Psoas muscle (tissue), 8 donors: ENCODE measurements around the gene HDAC8. TPM values are rescaled to one million over a fixed set of nuclear protein-coding genes. Genes with fewer than 3 reads are reported as not detected.

Source experiments
- ATAC-seq, 4 donors: fragments of 200-7000 bp; cut with Tn5 transposase; one replicate each; pipeline ENCODE4 v1.9.1; 2020; ENCODE audit warnings: moderate library complexity in 3 of 4, mild to moderate bottlenecking in 2 of 4
- DNase-seq, 2 donors: peaks; one replicate each; pipeline ENCODE4 v3.0.0-alpha.2; 2020
- H3K27ac ChIP-seq: fragments of 200-600 bp; one replicate; pipeline ENCODE4 v1.8.0; 2022
- H3K27me3 ChIP-seq, 3 donors: fragments of 200-600 bp in 1 of 3; one replicate each; pipeline versions ENCODE4 v1.6.1 to v1.8.0; 2013 to 2022; ENCODE audit warnings: low read length in 2 of 3, mild to moderate bottlenecking in 2 of 3, moderate library complexity in 1 of 3; ENCODE audit not compliant: insufficient read depth in 3 of 3
- H3K36me3 ChIP-seq, 2 donors: fragments of 200-600 bp in 1 of 2; one replicate each; pipeline versions ENCODE4 v1.6.1 to v1.8.0; 2013 to 2022; ENCODE audit warnings: low read depth in 1 of 2, mild to moderate bottlenecking in 1 of 2, moderate library complexity in 1 of 2; ENCODE audit not compliant: insufficient read depth in 1 of 2
- H3K4me1 ChIP-seq: fragments of 200-600 bp; one replicate; pipeline ENCODE4 v1.8.0; 2022
- H3K4me3 ChIP-seq: fragments of 200-600 bp; one replicate; pipeline ENCODE4 v1.8.0; 2022; ENCODE audit warnings: mild to moderate bottlenecking
- H3K9me3 ChIP-seq: fragments of 200-600 bp; one replicate; pipeline ENCODE4 v1.8.0; 2022
- WGBS, 3 donors: extraction: QIAGEN DNeasy Blood & Tissue Kit; methylation state at CpG; one replicate each; pipeline versions ENCODE4 v1.1.6 to v1.1.7; 2013; 5-methylcytosine and 5-hydroxymethylcytosine counted together
- intact Hi-C, 2 donors: fragments of 100-400 bp; cut with DNase I; formaldehyde crosslinking; loops; one replicate each; pipeline versions ENCODE4 v1.11.0 to v1.14.2; 2022
- polyA plus RNA-seq, 3 donors: library from polyadenylated mRNA; stranded (reverse); fragments of 200-250 nt; gene quantifications; one replicate each; pipeline ENCODE4 v1.2.3, GENCODE V29; 2013
- total RNA-seq, 4 donors: library from RNA; stranded (reverse); fragmentation: NEBNext Ultra II Directional in 2 of 4; extraction: Animal tissue kit (Norgen Biotek cat#: 25700) in 2 of 4; gene quantifications; one replicate each; pipeline versions ENCODE4 v1.2.1 to v1.2.4, GENCODE V29; 2021 to 2023
- TF ChIP-seq, protein P1 (sequence below): fragments of 200-600 bp; IDR thresholded peaks from one replicate; pipeline ENCODE4 v1.8.0; 2022; ENCODE audit warnings: antibody characterized with exemption
- donor health status: healthy with polysubstance abuse.
- donor health status: DM: no; HTN: no; CAD: no; lungs with moderate emphysema.
- donor health status: Bipolar disorder and iron deficiency.
- donor health status: healthy.
- donor health status: DM: yes; HTN: yes; CAD: no.
- donor health status: DM: no; HTN: no; CAD: no.
- donor health status: DM: no; HTN: no; CAD: no.
- donor health status: DM: yes; HTN: yes; CAD: no.

Gene HDAC8
- total and polyA plus RNA-seq, 7 donors: 5.8 to 17.5 (median 10.8) TPM

DNA sequence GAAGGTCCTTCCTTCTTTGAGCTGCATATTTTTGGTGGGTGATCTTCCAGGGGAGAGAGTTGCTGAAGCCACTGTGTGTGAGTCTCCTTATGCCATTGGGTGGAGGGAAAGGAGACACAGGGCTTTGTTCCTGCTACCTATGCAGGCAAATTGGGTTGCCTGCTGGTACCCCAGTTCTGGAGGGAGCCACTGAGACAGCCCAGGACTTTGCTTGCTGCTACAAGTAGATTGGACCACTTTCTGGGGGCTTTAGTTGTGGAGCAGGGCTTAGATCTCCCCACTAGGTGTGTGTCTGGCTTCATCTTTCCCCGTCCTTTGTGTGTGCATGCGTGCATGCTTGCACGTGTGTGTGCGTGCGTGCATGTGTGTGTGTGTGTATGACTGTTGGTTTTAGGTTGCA lies 276.9 kb downstream of the HDAC8 start:
- H3K4me3 ChIP-seq: no peak overlapping the region
- no peak for ATAC-seq
- H3K36me3 ChIP-seq: no peaks in the 10 kb centered on the region
- intact Hi-C loops: no loop called here
- TF ChIP-seq, protein P1, sequence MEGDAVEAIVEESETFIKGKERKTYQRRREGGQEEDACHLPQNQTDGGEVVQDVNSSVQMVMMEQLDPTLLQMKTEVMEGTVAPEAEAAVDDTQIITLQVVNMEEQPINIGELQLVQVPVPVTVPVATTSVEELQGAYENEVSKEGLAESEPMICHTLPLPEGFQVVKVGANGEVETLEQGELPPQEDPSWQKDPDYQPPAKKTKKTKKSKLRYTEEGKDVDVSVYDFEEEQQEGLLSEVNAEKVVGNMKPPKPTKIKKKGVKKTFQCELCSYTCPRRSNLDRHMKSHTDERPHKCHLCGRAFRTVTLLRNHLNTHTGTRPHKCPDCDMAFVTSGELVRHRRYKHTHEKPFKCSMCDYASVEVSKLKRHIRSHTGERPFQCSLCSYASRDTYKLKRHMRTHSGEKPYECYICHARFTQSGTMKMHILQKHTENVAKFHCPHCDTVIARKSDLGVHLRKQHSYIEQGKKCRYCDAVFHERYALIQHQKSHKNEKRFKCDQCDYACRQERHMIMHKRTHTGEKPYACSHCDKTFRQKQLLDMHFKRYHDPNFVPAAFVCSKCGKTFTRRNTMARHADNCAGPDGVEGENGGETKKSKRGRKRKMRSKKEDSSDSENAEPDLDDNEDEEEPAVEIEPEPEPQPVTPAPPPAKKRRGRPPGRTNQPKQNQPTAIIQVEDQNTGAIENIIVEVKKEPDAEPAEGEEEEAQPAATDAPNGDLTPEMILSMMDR: no peak
- no peaks in the 10 kb centered on the region for H3K9me3 ChIP-seq
- H3K4me1 ChIP-seq: no peaks in the 10 kb centered on the region
- H3K27me3 ChIP-seq: peaks cover 0 to 45% (median 0%) of the 10 kb centered on the region in 3 donors
- DNase-seq: no peak
- 74 to 85% (median 81%) methylated on average over 5 of the region's 5 CpGs for WGBS, 3 donors
- no peak overlapping the region for H3K27ac ChIP-seq

DNA sequence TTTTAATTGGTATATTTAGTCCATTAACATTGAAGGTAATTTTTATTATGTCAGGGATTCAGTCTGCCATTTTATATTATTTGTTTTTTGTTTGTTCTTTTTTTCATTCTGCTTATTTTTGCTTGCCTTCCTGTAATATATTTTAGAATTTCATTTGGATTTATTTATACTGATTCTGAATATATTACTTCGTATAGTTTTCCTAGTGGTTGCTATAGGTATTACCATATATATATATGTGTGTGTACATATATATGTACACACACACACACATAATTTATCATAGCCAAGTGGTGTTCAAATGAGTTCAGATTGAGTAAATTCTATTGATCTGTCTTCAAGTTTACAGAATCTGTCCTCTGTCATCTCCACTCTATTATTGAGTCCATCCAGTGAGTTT lies 278.1 kb downstream of the HDAC8 start:
- intact Hi-C loops: no loop called here
- ATAC-seq (no peak), DNase-seq (no peak)
- Histone ChIP-seq H3K27ac (no peak overlapping the region), H3K27me3 (peaks cover 0 to 42% (median 0%) of the 10 kb centered on the region in 3 donors), H3K36me3 (no peaks in the 10 kb centered on the region), H3K4me3 (no peak overlapping the region), H3K4me1 (no peaks in the 10 kb centered on the region), H3K9me3 (no peaks in the 10 kb centered on the region)
- TF ChIP-seq, protein P1: no peak
- WGBS, 3 donors: 37 to 67% (median 62%) methylated on average over 1 of the region's 1 CpG

GRCh38 chrX:72282302-72282701 lies 290.3 kb downstream of the HDAC8 start:
- intact Hi-C loops: no loop called here
- H3K4me3 ChIP-seq: no peak overlapping the region
- no peaks in the 10 kb centered on the region for H3K9me3 ChIP-seq
- no peak for ATAC-seq
- WGBS, 3 donors: 93 to 100% (median 98%) methylated on average over 1 of the region's 1 CpG
- H3K36me3 ChIP-seq: no peaks in the 10 kb centered on the region
- peaks cover 0 to 17% (median 0%) of the 10 kb centered on the region in 3 donors for H3K27me3 ChIP-seq
- TF ChIP-seq, protein P1: no peak
- no peaks in the 10 kb centered on the region for H3K4me1 ChIP-seq
- DNase-seq: no peak
- no peak overlapping the region for H3K27ac ChIP-seq

GRCh38 chrX:72280321-72280845 lies 292.3 kb downstream of the HDAC8 start:
- TF ChIP-seq, protein P1: no peak
- Histone ChIP-seq H3K9me3 (no peaks in the 10 kb centered on the region), H3K4me3 (no peak overlapping the region), H3K27ac (no peak overlapping the region), H3K27me3 (peaks cover 0 to 8% (median 0%) of the 10 kb centered on the region in 3 donors), H3K4me1 (peaks cover 4% of the 10 kb centered on the region), H3K36me3 (peaks cover 0 to 9% of the 10 kb centered on the region in 2 donors)
- intact Hi-C loops: no loop called here
- WGBS, 3 donors: 60 to 66% (median 61%) methylated on average over 4 to 5 of the region's 5 CpGs
- no peak for ATAC-seq
- DNase-seq: no peak

Other genes starting within 250 kb of the HDAC8 start
- 10 to 100 TPM; 39.4 to 84.8 (median 55.1) TPM for gene PHKA1, start 141.5 kb upstream of the HDAC8 start, total RNA-seq
- 100 to 1,000 TPM in 1 of 3 donors, 10 to 100 TPM in 2; 14.7 to 112 (median 47.8) TPM for gene PHKA1, start 141.5 kb upstream of the HDAC8 start, polyA plus RNA-seq
- not detected for gene DMRTC1B, start 204.0 kb upstream of the HDAC8 start, total RNA-seq
- gene DMRTC1B, start 204.0 kb upstream of the HDAC8 start, polyA plus RNA-seq: not detected
- gene FAM236B, start 209.8 kb upstream of the HDAC8 start, total RNA-seq: not detected
- not detected for gene FAM236B, start 209.8 kb upstream of the HDAC8 start, polyA plus RNA-seq
- not detected for gene FAM236D, start 235.4 kb upstream of the HDAC8 start, total RNA-seq
- gene FAM236D, start 235.4 kb upstream of the HDAC8 start, polyA plus RNA-seq: not detected